Posterior vena cava (tissue), 2 donors: ENCODE measurements around the gene TUBB8. TPM values are rescaled to one million over a fixed set of nuclear protein-coding genes. Genes with fewer than 3 reads are reported as not detected.
"Not testable (repeated sequence)": the region's sequence is repeated elsewhere in the genome, so short reads cannot be mapped to it uniquely, and the experiment has no call there.

Experiments
- DNase-seq: peaks from one replicate; pipeline ENCODE4 v3.0.0-alpha.2; 2020; ENCODE audit warnings: low spot score
- intact Hi-C, 2 donors: fragments of 100-400 bp; cut with DNase I; formaldehyde crosslinking; loops; one replicate each; pipeline versions ENCODE4 v1.14.1 to v1.14.2; 2022 to 2023
- total RNA-seq, 2 donors: library from RNA; stranded (reverse); fragmentation: NEBNext Ultra II Directional; extraction: Animal tissue kit (Norgen Biotek cat#: 25700); gene quantifications; one replicate each; pipeline ENCODE4 v1.2.1, GENCODE V29; 2021
- donor health status: DM: yes; HTN: yes; CAD: no.
- donor health status: DM: yes; HTN: yes; CAD: no.

Gene TUBB8
- total RNA-seq, 2 donors from 2014 or later: not detected

GRCh38 chr10:73543-74265, 24.6 kb upstream of the TUBB8 start:
- DNase-seq: peak; percentile 83
- intact Hi-C loops: not testable (repeated sequence)

- DNase-seq, intact Hi-C loops: not testable (repeated sequence)
These were observed 19.1 kb upstream of the TUBB8 start for GRCh38 chr10:68156-68555.

- intact Hi-C loops, DNase-seq: not testable (repeated sequence)
These were observed 830 bp upstream of the TUBB8 start for GRCh38 chr10:49926-50325.

- intact Hi-C loops, DNase-seq: not testable (repeated sequence)
These were observed 1.2 kb downstream of the TUBB8 start for GRCh38 chr10:47864-48263.

- DNase-seq: peak; percentile 23
- intact Hi-C loops: not testable (repeated sequence)
These were observed 35.8 kb downstream of the TUBB8 start for GRCh38 chr10:13315-13635.

GRCh38 chr10:12444-13314, 36.4 kb downstream of the TUBB8 start:
- intact Hi-C loops: not testable (repeated sequence)
- peak; percentile 28 for DNase-seq

GRCh38 chr10:11260-11659, 37.8 kb downstream of the TUBB8 start:
- DNase-seq: peak; percentile 26
- intact Hi-C loops: not testable (repeated sequence)

GRCh38 chr10:10261-10971, 38.7 kb downstream of the TUBB8 start:
- DNase-seq, intact Hi-C loops: not testable (repeated sequence)

Other genes with a start within 250 kb of the TUBB8 start
- 100 to 1,000 TPM in 1 of 2 donors, 10 to 100 TPM in 1; 87.1 to 104 TPM for gene ZMYND11, start 86.2 kb upstream of the TUBB8 start, total RNA-seq